ENCODE data around the gene IGSF9B.

Gene IGSF9B

DNA sequence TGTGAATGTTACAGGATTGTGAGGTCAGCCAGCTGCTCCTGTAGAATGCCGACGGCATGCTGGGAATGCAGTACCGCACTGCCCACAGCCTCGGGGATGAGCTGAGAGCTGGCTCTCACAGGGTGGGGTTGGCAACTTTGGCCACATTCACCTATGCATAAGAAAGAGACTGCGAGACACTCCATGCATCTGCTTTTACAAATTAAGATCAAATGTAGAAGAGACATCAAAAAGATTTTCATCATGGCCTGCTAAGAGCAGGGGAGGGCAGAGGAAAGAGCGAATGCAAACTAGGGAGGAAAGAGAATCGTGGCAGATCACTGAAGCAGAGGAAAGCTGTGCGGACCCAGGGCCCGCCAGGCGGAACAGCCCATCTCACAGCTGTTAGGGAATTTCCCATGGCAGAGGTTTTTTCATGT is 61.7 kb downstream of the IGSF9B start:
- TF ChIP-seq, protein P1, sequence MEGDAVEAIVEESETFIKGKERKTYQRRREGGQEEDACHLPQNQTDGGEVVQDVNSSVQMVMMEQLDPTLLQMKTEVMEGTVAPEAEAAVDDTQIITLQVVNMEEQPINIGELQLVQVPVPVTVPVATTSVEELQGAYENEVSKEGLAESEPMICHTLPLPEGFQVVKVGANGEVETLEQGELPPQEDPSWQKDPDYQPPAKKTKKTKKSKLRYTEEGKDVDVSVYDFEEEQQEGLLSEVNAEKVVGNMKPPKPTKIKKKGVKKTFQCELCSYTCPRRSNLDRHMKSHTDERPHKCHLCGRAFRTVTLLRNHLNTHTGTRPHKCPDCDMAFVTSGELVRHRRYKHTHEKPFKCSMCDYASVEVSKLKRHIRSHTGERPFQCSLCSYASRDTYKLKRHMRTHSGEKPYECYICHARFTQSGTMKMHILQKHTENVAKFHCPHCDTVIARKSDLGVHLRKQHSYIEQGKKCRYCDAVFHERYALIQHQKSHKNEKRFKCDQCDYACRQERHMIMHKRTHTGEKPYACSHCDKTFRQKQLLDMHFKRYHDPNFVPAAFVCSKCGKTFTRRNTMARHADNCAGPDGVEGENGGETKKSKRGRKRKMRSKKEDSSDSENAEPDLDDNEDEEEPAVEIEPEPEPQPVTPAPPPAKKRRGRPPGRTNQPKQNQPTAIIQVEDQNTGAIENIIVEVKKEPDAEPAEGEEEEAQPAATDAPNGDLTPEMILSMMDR (IDR thresholded peaks at IDR 0.05; ENCODE audit: extremely low read depth, missing control alignments): no peak
- peak; percentile 33 for DNase-seq (ENCODE audit: low spot score)

DNA sequence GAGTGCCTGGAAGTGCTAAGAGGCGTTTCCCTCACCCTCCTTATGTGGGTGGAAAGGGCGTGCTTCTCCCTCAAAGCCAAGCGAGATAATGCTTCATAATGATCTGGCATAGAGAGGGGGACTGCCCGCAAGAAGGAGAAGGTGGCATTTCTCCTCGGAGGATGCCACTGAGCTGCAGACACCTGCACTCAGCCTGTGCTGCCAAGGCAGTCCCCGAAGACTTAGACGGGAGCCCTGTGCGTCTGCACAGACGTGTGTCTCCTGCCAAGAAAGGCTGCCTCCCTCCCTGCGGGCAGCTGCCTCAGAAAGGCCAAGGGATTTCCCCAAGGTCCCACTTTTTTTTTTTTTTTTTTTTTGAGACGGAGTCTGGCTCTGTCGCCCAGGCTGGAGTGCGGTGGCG is 63.4 kb downstream of the IGSF9B start:
- TF ChIP-seq, protein P1 (IDR thresholded peaks at IDR 0.05; ENCODE audit: extremely low read depth, missing control alignments): no peak
- no peak for DNase-seq (ENCODE audit: low spot score)

DNA sequence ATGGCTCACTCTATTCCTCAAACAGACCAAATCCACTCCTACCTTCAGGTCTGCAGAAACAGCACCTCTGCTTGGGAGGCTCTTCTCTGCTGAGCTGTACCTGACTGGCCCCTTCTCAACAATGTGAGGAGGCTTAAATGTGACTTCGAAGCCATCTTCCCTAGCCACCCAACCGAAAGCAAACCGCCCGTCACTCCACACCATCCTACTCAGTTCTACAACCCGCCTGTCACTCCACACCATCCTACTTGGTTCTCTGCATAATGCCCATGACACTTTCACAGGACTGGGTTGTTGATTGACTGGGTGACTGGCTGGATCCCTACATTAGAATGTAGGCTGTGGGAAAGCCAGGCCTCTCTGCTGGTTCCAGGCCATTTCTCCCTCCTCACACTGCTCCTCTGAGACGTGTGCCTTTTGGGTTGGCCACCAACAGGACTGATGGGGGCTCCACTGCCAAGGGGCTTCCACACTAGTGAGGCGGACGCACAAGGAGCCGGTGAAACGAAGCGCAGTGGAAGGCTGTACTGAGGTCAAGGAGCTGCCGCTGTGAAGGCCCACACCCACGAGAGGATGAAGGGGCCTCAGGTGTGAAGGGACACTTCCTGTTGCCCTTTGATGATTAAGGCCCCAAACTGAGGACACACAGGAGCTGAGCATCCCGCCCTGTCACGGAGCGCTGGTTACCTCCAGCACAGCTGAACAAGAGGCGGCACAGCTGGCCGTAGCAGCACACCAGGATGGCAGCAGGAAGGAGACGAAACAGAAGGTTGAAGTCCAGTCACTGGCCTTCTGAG is 64.0 kb downstream of the IGSF9B start:
- TF ChIP-seq, protein P1 (IDR thresholded peaks at IDR 0.05; ENCODE audit: extremely low read depth, missing control alignments): no peak
- DNase-seq (ENCODE audit: low spot score): no peak

DNA sequence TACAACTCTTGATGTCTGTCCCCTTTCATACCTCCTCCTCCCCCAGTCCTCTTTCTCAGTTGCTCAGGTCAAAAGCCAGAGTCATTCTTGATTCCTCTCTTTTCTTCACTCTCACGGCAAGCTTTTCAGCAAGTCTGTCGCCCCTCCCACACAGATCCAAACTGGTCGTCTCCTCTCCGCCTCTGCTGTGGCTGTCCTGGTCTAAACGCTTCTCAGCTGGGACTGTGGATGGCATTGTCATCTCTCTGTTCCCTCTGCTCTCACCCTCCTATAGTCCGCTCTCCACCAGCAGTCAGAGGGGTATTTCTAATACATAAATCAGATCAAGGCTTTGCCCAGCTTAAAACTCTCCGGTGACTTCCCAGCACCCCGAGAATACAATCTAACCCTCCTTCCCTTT is 64.6 kb downstream of the IGSF9B start:
- no peak for DNase-seq (ENCODE audit: low spot score)
- TF ChIP-seq, protein P1 (IDR thresholded peaks at IDR 0.05; ENCODE audit: extremely low read depth, missing control alignments): no peak

DNA sequence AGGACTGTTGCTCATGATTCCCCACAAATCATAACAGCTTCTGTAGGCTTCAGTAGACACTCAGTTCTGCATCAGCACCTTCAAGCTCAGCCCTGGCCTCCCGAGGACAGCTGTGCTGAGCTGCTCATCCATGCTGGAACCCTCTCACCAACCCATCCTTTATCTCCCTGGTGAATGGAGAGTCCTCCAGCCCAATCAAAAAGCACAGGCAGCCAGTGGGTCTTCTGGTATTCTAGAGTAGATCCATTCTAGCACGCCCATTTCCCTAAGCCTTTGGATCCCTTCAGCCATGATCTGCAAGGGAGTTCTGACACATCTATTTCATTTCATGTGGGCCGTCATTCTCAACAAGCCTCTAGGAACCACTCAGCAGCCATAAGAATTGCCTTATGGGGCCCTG is 66.9 kb downstream of the IGSF9B start:
- DNase-seq (ENCODE audit: low spot score): no peak
- TF ChIP-seq, protein P1 (IDR thresholded peaks at IDR 0.05; ENCODE audit: extremely low read depth, missing control alignments): no peak

DNA sequence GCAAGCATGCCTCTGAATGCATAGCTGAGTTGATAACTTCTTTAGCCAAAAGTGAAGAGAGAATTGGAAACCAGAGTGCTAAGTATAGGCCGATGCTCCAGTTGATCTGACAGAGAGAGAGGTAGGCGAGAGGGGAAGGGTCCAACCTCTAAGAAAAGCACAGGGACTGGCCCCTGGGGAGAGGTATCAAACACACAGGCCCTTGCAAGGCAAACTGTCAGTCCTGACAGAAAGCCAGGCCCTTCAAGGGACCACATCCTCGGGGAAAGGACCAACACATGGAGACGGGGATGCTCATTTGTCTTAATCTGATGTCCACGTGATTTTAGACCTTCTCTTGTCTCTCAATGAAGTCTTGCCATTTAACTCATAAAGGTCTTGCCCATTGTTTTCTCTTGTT is 67.6 kb downstream of the IGSF9B start:
- DNase-seq (ENCODE audit: low spot score): no peak
- TF ChIP-seq, protein P1 (IDR thresholded peaks at IDR 0.05; ENCODE audit: extremely low read depth, missing control alignments): no peak

DNA sequence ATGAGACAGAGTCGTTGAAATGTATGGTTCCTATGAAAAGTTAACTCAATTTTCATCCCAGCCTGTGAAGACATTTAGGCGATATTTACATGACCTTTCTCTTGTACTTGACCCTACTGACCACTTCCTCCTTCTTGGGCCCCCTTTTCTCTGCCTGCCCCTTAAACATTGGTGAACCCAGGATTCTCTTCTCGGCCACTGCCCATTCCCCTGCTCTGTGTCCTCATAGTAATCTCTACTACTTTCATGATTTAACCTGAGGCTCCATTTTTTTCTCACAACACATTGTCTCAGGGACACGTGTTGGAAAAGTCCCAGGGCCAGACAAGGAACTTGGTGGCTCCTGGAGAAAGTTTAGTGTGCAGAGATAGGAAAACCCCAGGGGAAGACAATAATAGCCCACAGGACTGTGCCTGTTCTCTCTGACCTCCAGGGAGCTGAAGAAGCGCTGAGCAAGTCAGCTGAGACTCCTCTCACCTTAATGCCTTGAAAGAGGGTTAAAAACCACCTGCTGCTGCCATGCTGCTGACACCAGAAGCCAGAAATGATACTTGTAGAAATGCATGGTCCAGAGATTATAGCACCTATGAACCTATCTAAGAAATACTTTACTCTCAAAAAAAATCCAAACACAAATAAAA is 69.0 kb downstream of the IGSF9B start:
- TF ChIP-seq, protein P1 (IDR thresholded peaks at IDR 0.05; ENCODE audit: extremely low read depth, missing control alignments): no peak
- DNase-seq (ENCODE audit: low spot score): no peak
